AG20443 (cell line): ENCODE measurements around the gene PLD4.
A peak's percentile ranks its signal among the peaks of the same experiment; 100 is the strongest.

Experiments used
- DNase-seq: peaks from one replicate; pipeline ENCODE4 v3.0.0; 2012; ENCODE audit warnings: low spot score, mixed read lengths

The PLD4 gene

DNA sequence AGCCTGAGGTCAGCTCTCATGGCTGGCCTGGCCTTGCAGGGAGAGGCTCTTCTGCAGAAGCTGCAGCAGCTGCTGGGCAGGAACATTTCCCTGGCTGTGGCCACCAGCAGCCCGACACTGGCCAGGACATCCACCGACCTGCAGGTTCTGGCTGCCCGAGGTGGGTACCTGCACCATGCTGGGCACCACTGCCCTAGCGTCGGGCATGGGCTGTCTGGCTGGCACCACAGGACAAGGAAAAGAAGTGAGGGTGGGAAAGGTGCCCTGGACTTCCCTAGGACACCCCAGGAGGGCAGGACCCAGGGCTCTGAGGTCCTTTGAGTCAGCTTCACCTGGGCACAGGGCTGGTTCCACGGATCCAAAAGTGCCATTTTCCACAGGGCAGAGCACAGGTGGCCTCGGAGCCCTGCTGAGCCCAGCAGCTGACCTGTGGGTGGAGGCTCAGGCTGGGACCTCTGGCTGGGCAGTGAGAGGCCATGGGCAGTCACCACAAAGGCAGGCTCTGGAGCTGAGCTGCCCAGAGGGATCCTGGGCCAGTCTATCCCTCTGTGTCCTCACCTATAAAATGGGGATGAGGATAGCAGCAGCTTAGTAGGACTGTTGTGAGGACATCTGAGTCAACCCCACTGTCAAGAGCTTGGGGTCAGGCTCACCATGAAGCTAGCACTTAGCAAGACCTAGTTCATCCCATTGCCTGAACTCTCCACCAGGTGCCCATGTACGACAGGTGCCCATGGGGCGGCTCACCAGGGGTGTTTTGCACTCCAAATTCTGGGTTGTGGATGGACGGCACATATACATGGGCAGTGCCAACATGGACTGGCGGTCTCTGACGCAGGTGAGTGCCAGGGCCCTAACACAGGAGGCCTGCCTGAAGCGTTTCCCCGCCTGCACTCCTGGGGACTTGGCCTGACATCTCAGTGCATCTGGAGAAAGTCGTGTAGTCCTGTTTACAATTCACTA, 4.9 kb downstream of the PLD4 start:
- DNase-seq, result no peak

DNA sequence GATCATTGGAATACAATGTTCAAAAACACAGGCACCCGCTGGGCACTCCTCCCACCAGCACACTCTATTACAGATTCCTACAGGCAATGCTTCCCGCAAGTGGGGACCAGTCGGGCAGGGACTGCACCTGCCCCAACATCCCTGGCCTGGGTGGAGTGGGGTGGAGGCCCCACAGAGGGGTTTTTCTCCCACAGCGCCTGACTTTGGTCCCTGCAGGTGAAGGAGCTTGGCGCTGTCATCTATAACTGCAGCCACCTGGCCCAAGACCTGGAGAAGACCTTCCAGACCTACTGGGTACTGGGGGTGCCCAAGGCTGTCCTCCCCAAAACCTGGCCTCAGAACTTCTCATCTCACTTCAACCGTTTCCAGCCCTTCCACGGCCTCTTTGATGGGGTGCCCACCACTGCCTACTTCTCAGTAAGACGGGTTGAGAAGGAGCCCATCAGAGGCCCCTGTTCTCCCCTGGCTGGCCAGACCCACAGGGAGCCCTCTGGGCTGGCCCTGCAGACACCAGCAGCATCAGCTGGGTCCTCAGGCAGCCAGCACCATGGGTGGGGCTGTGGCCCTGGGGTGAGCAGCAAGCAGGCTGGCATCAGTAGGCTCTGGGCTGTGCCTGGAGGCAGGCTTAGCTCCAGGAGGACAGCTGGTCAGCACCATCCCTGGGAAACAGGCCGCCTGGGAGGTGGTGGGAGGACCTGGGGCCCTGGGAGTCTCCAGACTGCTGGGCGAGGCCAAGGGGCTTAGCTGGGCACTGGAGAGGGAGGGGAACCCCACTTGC, 6.0 kb downstream of the PLD4 start:
- DNase-seq, result peak; percentile 22

DNA sequence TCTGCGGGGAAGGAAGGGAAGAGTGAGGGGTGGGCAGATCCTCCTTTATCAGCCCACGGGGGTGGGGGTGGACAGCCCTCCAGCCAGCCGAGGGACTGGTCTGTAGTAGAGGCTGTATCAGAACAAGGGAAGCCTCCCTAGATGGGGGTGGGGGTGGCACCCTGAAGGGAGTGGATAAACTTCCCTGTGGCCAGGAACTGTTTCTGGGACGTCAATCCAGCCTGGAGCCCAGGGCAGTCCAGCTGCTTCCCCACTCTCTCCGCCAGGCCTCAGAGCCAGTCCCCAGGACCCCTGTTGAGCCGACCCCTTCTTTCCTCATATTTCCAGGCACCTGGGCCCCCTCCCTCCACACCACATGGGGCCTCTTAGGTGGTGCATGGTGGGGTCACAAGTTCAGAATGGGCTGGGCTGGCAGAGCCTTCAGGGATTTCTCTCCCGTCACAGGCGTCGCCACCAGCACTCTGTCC, 6.7 kb downstream of the PLD4 start:
- peak; percentile 10 for DNase-seq

DNA sequence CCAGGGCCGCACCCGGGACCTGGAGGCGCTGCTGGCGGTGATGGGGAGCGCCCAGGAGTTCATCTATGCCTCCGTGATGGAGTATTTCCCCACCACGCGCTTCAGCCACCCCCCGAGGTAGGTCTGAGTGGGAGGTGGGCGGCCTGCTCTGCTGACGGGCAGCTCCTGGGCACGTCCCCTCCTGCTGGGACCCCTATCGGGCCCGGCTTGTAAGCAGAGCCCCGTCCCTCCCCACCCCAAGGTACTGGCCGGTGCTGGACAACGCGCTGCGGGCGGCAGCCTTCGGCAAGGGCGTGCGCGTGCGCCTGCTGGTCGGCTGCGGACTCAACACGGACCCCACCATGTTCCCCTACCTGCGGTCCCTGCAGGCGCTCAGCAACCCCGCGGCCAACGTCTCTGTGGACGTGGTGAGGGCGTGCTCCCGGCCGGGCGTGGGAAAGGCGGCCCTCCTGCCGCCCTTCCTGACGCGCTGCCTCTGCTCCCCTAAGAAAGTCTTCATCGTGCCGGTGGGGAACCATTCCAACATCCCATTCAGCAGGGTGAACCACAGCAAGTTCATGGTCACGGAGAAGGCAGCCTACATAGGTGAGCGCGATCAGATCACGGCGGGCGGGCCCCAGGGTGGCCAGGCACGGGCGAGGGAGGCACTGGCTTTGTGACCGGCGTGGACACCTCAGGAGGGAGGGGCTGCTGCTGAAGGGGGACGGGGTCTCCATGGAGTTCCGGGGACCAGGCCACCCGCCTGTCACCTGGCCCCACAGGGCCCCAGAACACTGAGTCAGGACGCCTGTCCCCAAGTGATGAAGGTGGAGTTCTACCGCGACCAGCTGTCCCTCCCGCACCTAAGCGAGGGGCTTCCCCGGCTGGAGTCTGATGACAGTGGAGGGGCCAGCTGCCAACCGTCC, 7.3 kb downstream of the PLD4 start:
- no peak for DNase-seq

DNA sequence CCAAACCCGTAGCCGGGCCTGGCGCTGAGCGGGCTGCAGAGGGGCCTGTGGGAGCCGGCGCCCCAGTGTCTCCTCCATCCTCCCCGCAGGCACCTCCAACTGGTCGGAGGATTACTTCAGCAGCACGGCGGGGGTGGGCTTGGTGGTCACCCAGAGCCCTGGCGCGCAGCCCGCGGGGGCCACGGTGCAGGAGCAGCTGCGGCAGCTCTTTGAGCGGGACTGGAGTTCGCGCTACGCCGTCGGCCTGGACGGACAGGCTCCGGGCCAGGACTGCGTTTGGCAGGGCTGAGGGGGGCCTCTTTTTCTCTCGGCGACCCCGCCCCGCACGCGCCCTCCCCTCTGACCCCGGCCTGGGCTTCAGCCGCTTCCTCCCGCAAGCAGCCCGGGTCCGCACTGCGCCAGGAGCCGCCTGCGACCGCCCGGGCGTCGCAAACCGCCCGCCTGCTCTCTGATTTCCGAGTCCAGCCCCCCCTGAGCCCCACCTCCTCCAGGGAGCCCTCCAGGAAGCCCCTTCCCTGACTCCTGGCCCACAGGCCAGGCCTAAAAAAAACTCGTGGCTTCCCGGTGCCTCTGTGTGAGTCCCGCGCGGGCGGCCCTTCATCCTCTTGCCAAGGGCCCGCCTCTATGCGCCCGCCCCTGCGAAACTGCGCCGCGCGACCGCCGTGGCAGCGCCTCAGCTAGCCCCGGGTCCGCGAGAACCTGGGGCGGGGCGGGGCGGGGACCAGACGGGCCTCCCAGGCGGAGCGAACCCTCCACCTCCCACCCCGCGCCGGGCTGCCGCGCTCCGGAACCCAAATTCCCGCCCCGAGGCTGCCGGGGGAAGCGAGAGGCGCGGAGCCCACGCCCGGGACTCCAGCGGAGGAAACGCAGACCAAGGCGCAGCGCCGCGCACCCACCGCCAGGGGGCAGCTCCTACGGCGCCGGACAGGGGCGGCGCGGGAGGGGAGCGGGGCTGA, 8.3 kb downstream of the PLD4 start:
- peak; percentile 97 for DNase-seq

DNA sequence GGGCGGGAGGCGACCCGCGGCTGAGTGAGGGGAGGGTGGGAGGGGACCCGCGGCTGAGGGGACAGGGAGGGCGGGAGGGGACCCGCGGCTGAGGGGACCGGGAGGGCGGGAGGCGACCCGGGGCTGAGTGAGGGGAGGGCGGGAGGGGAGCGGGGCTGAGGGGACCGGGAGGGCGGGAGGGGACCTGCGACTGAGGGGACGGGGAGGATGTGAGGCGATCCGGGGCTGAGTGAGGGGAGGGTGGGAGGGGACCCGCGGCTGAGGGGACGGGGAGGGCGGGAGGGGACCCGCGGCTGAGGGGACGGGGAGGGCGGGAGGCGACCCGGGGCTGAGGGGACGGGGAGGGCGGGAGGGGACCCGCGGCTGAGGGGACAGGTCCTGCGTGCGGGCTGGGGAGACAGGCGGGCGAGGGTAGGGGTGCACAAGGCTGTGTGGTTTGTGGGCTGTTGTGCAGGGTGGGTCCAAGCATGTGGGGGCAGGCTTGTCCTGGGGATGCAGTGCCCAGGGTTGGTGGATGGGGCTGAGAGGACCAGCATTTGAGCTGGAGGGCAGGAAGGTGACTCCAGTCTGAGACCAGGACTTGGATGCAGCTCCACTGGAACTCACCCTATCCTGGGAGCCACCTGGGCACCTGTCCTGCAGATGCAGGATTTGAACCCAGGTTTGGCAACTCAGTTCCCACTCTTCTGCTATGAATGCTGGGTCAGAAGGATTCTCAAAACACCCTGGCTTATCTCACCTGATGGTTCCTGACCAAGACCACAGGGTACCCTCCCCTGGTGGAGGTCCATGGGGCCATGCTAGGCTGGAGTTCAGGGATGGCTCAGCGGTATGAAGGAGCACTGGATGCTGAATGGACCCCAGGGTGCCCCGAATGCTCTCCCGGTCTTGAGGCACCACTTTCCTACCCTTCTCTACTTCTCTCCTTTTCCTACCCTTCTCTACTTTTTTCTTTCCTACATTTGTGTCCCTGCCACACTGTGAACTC, 9.4 kb downstream of the PLD4 start:
- DNase-seq, result no peak

DNA sequence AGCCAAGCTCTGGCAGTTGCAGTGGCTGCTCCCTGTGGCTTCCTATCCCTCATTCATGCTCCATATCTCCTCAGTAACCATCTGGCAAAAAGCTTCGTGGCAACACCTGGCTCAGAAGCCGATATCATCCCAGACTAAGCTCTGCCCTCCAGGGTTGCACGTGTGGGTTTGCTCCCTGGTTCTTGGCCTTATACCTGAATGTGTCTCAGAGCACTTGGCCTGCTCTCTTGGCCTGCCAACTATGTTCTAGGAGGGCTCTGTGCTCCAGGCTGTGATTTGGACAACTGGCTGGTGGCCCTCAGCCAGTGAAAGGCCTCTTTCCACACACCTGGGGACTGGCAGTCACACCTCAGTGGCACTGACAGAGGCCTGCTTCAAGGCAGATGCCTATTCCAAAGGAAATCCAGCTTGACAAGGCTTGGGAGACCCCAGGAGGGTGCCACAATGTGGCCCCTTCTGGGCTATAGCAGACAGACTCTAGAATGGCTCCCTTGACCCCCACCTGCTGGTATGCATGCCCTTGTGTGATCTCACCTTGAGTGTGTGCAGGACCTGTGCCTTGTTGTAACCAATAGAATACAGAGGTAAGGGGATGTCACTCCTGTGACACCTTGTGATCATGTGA, 10.5 kb downstream of the PLD4 start:
- DNase-seq, result no peak

DNA sequence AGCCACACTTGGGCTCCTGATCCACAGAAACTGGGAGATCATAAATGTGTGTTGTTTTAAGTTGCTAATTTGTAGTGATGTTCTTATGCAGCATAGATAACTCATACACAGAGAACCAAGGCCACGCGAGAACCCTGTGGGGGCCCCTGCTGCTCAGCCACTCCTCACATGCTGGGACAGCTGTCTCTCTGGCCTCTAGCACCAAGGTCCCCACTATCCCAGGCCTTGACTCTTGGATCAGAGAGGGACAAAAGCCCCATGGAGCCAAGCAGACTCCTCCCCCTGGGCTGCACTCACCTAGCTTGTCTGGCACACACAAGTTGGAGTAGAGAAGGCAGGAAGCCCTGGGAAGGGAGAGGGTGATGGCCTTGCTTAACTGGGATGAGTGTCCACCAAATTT, 11.3 kb downstream of the PLD4 start:
- no peak for DNase-seq

DNA sequence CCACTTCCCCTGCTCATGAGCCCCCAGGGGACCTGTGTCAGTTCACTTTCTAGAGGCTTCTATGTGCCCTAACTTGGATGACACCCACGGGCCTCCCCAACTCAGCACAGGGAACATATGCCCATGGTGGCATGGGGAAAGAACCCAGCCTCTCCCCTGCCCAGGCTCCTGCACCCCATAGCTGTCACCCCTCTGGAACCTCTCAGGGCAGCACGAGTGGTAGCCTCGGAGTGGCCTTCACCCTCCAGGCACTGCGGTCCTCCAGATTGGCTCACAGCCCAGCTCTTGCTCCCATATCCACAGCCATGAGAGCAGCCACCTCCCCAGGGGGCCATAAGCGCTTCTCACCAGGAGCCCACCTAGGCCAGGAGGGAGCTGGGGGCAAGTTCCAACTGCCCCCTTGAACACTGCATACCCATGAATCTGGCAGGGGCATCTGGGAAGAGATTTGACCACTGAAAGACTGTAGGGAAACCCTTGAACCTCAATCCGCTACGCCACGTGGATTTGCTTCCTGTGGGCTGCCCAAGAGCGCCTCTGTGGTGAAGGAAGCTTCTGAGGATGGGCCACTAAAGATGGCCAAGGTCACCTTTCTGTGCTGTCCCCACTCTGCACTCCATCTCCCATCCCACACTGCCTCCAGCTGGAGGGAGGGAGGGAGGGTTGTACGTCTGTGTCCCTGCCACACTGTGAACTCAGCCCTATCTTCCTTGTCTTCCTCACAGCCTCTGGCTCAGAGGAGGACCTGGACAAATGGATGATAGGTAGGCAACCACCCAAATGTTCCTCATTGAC, 11.9 kb downstream of the PLD4 start:
- no peak for DNase-seq

DNA sequence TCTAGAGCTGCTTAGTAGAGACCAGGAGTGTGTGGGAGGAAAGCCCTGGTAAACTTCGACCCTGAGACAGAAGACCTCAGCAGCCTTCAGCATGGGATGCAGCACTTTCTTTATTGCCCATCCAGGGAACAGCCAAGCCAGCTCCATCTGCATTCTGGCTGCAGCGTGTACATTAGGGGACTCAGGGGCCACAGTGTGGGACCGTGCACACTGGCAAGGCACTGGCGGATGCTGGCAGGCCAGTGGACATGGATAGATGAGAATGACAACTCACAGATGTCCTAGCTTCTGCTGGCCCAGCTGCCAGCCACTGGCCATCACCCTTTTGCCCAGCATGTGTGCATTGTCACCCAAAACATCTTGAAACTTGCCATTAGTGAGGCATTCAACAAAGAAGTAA, 12.5 kb downstream of the PLD4 start:
- DNase-seq, result no peak

DNA sequence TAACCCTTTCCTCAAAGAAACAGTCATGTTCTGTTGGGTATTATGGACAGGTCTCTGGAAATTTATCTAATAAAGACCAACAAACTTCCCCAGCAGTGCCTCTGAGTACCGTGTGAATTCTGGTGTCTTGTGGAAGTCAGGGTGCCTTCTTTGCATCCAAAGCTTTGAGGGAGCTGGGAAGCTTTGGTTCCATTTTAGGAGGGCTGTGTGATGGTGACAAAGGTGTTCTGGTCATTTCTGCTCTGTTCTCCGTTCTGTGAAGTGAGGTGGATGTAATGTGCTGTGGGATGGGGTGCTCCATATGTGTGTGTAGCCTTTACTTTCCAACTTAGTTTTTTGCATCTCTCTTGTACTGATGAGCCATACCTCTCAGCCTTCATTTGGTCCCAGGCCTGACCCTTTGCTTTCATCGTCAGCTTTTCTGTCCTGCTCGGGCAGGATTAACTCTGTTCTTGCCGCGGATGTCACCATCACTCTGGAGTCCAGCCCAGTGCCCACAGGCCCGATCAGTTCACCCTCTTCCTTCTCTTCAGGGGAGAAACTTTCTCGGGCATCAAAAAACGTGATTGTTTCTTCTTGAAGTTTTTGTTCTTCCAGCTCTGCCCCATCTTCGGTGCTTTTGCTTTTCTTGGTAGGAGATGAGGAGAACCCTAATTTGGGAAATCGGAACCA, 13.2 kb downstream of the PLD4 start:
- no peak for DNase-seq

DNA sequence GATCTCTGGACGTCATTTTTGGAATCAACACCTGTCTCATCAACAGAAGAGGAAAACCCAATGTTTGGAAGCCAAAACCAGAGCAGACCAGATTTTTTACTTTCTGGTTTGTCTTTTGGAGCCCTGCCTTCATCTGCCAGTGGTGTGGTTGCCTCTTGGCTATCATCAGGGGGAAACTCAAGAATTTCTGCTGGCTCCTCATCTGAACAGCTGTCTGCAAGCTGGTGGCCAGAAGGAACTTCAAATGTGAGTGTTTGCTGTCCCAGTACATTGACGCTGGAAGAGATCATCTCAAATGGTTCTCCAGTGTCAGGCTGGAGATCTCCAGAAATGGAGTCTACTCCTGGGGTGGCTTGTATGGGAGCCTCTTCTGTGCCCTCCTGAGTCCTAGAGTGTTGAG, 13.8 kb downstream of the PLD4 start:
- no peak for DNase-seq

DNA sequence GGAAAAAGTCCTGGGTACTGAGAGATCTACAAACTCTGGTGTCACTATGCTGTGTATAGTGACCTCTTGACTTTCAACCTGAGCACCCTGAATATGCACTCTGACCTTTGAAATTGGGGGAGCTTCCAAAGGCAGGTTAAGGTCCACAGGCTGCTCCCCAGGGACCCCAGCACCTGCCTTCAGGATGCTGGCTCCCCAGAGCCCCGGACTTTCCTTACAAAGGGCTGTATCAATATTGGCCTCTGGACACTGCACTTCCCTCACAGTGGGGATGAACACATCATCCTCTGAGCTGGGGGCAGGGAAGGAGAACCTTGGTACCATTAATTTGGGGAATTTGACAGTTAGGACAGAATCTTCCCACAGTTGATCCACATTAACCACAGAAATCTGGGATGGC, 14.3 kb downstream of the PLD4 start:
- no peak for DNase-seq

DNA sequence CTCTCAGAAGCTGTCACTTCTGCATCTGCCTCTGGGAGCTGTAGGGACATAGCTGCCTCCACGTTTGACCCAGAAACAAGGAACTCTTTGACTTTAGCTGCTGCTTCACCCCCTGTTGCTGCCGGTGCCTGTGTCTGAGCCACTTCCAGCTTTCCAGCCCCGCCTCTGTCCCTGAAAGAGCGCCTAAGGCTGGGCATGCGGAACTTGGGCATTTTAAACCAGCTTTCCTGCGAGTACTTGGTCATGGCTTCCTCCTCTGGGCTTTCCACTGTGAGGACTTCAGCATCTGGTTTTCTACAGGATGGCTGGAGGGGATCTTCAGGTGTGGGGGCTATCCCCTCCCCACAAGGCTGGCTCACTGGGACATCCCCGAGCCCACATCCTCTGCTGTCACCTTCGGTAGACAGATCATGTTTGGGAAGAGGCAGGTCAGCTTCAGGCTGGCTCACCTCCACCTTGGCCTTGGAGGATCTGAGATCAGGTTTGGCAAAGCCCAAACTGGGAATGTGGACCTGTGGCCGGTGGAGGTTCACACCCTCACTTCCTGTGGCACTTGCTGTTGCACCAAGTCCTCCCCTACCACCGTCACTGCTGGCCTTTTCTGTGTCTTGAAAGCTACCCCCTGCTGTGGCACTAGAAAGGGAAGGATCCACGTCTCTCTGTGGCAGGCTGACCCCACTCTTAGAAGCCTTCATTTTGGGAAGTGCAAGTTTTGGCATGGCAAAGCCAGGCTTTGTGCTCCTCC, 15.2 kb downstream of the PLD4 start:
- DNase-seq, result no peak

DNA sequence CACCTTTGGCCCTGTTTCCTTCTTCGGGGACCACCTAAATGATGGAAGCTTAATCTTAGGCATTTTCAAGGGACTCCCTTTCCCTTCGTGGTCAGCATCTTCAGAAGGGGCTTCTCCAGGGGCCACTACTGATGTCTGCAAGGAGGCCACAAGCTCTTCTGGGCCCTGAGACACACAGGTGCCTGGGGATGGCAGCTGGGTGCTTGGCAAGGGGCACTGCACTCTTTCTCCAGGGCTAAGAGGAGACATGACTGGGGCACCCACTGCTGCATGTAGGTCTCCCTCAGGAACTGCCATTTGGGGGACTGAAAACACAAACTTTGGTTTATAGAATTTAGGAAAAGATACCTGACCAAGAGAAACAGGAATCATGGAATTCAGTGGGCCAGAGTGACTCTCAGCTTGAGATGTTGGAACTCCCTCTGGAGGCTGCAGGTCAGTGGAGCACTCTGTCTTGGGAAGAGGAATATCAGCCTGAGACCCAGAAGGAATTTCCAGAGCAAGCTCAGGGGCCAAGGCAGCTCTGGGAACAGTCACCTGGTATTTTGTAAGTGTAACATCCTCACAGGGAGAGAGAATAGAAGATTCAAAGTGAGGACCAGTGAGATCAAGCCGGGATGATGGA, 16.0 kb downstream of the PLD4 start:
- peak; percentile 12 for DNase-seq
